ENCODE measurements around the gene VGLL4. TPM values are rescaled to one million over a fixed set of nuclear protein-coding genes. Genes with fewer than 3 reads are reported as not detected.

VGLL4 gene
- polyA plus RNA-seq, 4 donors: 26.6 to 54.8 (median 38.4) TPM

DNA sequence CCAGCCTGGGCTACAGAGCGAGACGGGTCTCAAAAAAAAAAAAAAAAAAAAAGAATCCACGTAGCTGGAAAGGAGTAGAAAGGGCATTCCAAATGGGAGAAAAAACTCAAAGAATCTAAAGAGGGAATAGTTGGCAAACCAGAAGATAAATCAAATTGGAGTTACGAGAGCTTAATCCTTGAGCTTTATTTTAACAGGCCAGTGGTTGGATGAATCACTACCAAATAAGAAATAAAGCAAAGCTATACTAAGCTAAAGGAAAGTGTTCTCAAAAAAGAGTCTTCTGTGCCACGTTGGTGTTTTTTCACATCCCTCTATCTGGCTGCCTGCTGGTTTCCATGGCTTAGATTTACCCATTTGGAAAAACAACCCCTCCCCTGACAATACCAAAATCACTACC lies 14.0 kb downstream of the VGLL4 start:
- no peak for FAIRE-seq
- WGBS, 3 donors: 57 to 69% (median 64%) methylated on average over 5 of the region's 5 CpGs
- peaks cover 0 to 13% (median 5%) of the 10 kb centered on the region in 3 donors for H3K4me1 ChIP-seq (ENCODE audit: control insufficient read depth in 3 of 3, insufficient read depth in 2 of 3, low read depth in 1 of 3, low read length in 2 of 3)

DNA sequence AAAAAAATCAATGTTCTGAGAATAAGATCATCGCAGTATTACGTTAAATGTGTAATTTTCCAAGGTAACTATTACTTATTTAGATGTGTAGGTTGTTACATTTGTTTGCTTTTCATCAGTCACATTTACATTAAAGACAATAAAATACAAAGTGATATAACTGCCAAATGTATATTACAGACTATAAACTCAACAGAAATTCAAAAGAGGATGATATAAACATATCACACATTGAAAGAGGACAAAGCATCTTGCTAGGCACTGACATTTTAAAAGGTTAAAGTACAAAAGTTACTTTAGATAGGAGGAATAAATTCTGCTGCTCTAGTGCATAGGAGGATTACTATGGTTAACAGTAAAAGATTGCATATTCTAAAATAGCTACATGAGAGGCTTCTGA lies 16.1 kb downstream of the VGLL4 start:
- WGBS, 3 donors: 49 to 83% (median 83%) methylated on average over 2 of the region's 2 CpGs
- H3K36me3 ChIP-seq (ENCODE audit: control insufficient read depth in 3 of 3, insufficient read depth in 2 of 3, low read depth in 1 of 3, low read length in 3 of 3): peaks cover 0 to 1% (median 0%) of the 10 kb centered on the region in 3 donors
- no peaks in the 10 kb centered on the region for H3K9me3 ChIP-seq (ENCODE audit: control insufficient read depth in 2 of 2, insufficient read depth in 1 of 2, low read depth in 1 of 2, low read length in 1 of 2)
- no peak overlapping the region for H3K27ac ChIP-seq (ENCODE audit: low read depth in 1 of 3, low read length in 2 of 3)
- H3K27me3 ChIP-seq (ENCODE audit: control insufficient read depth in 3 of 3, insufficient read depth in 3 of 3, low read length in 3 of 3): no peaks in the 10 kb centered on the region
- H3K4me1 ChIP-seq (ENCODE audit: control insufficient read depth in 3 of 3, insufficient read depth in 2 of 3, low read depth in 1 of 3, low read length in 2 of 3): peaks cover 0 to 26% (median 5%) of the 10 kb centered on the region in 3 donors
- H3K4me3 ChIP-seq (ENCODE audit: low read depth in 1 of 3, low read length in 3 of 3): no peak overlapping the region
- FAIRE-seq (no peak), DNase-seq (no peak)

More for the DNA sequence above, 14.0 kb downstream of the VGLL4 start:
- Histone ChIP-seq H3K4me3 (ENCODE audit: low read depth in 1 of 3, low read length in 3 of 3) (no peak overlapping the region), H3K27ac (ENCODE audit: low read depth in 1 of 3, low read length in 2 of 3) (no peak overlapping the region), H3K27me3 (ENCODE audit: control insufficient read depth in 3 of 3, insufficient read depth in 3 of 3, low read length in 3 of 3) (no peaks in the 10 kb centered on the region), H3K36me3 (ENCODE audit: control insufficient read depth in 3 of 3, insufficient read depth in 2 of 3, low read depth in 1 of 3, low read length in 3 of 3) (peaks cover 0 to 3% (median 1%) of the 10 kb centered on the region in 3 donors), H3K9me3 (ENCODE audit: control insufficient read depth in 2 of 2, insufficient read depth in 1 of 2, low read depth in 1 of 2, low read length in 1 of 2) (no peaks in the 10 kb centered on the region)
- DNase-seq: no peak

DNA sequence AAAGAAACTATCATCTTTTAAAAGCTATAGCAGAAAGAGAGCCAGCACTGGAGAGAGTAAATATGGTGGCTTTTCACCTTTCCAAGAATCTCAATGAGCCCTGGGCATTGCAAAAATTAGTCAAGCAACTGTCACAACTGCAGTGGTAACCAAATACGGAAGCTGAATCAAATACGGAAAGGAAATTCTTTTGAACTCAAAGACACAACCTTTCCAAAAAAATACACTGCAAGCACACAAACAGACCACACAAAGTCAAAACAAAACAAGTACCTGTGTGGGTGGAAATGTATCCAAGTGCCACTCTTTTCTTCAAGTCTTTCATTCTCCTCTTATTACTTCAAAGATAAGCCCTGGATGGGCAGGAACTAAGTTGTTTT lies 17.6 kb downstream of the VGLL4 start:
- H3K9me3 ChIP-seq (ENCODE audit: control insufficient read depth in 2 of 2, insufficient read depth in 1 of 2, low read depth in 1 of 2, low read length in 1 of 2): no peaks in the 10 kb centered on the region
- no peak overlapping the region for H3K4me3 ChIP-seq (ENCODE audit: low read depth in 1 of 3, low read length in 3 of 3)
- no peaks in the 10 kb centered on the region for H3K27me3 ChIP-seq (ENCODE audit: control insufficient read depth in 3 of 3, insufficient read depth in 3 of 3, low read length in 3 of 3)
- FAIRE-seq: no peak
- DNase-seq: no peak
- peaks cover 0 to 29% (median 5%) of the 10 kb centered on the region in 3 donors for H3K4me1 ChIP-seq (ENCODE audit: control insufficient read depth in 3 of 3, insufficient read depth in 2 of 3, low read depth in 1 of 3, low read length in 2 of 3)
- no peak overlapping the region for H3K27ac ChIP-seq (ENCODE audit: low read depth in 1 of 3, low read length in 2 of 3)
- 20 to 34% (median 26%) methylated on average over 2 of the region's 2 CpGs for WGBS, 3 donors
- no peaks in the 10 kb centered on the region for H3K36me3 ChIP-seq (ENCODE audit: control insufficient read depth in 3 of 3, insufficient read depth in 2 of 3, low read depth in 1 of 3, low read length in 3 of 3)

DNA sequence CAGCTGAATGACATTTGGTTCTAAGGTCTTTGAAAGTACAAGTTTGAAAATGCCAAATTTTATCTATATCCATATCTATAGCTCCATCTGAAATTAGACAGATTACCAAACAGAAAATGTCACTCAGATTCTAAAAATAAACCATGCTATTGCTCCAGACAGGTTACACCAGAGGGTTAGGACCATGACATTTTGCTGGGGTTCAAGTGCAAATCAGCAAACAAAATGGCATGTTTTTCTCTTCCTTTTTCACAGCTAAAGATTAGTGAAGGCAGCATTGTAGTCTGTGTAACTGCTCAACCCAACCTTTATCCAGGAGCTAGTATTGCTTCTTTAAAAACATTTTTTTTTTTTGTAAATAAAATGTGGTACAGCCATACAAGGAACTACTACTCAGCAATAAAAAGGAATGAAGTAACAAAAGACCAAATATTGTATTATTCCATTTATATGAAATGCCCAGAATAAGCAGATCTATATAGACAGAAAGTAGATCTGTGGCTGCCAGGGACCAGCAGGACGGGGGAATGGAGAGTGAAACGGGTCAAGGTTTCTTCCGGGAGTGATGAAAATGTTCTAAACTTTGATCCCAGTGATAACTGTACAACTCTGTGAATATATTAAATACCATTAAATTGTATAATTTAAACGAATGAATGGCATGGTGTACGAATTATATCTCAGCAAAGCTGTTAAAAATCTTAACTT lies 18.2 kb downstream of the VGLL4 start:
- 18 to 61% (median 37%) methylated on average over 5 of the region's 5 CpGs for WGBS, 3 donors
- no peak overlapping the region for H3K4me3 ChIP-seq (ENCODE audit: low read depth in 1 of 3, low read length in 3 of 3)
- H3K4me1 ChIP-seq (ENCODE audit: control insufficient read depth in 3 of 3, insufficient read depth in 2 of 3, low read depth in 1 of 3, low read length in 2 of 3): peaks cover 0 to 33% (median 6%) of the 10 kb centered on the region in 3 donors
- H3K9me3 ChIP-seq (ENCODE audit: control insufficient read depth in 2 of 2, insufficient read depth in 1 of 2, low read depth in 1 of 2, low read length in 1 of 2): no peaks in the 10 kb centered on the region
- H3K27ac ChIP-seq (ENCODE audit: low read depth in 1 of 3, low read length in 2 of 3): no peak overlapping the region
- no peaks in the 10 kb centered on the region for H3K36me3 ChIP-seq (ENCODE audit: control insufficient read depth in 3 of 3, insufficient read depth in 2 of 3, low read depth in 1 of 3, low read length in 3 of 3)
- no peak for FAIRE-seq
- peak in 1 of 2 donors; percentile 68 for DNase-seq
- no peaks in the 10 kb centered on the region for H3K27me3 ChIP-seq (ENCODE audit: control insufficient read depth in 3 of 3, insufficient read depth in 3 of 3, low read length in 3 of 3)

DNA sequence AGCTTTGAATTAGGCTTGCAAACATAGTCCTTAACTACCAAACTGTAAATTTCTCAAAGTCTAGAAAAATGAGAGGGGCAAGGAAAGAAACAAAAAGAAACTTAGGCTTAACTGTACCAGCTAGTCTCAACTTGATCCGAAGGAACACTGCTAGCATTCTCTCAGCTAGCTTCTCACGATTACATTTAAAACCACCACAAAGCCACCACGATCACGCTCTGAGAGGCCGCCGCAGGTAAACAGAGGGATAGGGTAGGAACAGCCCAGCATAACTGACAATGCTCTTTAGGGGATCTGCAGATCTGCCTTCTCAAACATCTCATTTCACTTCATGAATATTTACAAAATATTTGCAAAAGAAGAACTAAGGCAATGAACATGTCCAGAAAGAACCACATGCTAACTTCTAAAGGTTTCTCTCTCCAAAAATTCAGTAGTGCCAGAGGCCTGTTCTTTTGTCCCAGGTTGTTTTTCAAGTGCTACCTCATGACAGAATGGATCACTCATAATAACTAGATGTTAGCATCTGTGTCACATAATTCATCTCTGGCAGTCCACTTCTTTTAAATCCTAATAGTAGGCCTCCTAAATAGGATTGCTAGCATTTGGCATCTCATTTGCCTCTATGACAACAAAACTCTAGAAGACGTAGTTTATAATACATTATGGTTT lies 18.9 kb downstream of the VGLL4 start:
- H3K4me3 ChIP-seq (ENCODE audit: low read depth in 1 of 3, low read length in 3 of 3): no peak overlapping the region
- FAIRE-seq (no peak), DNase-seq (no peak)
- no peaks in the 10 kb centered on the region for H3K27me3 ChIP-seq (ENCODE audit: control insufficient read depth in 3 of 3, insufficient read depth in 3 of 3, low read length in 3 of 3)
- H3K27ac ChIP-seq (ENCODE audit: low read depth in 1 of 3, low read length in 2 of 3): no peak overlapping the region
- H3K4me1 ChIP-seq (ENCODE audit: control insufficient read depth in 3 of 3, insufficient read depth in 2 of 3, low read depth in 1 of 3, low read length in 2 of 3): peaks cover 4 to 33% (median 11%) of the 10 kb centered on the region in 3 donors
- H3K9me3 ChIP-seq (ENCODE audit: control insufficient read depth in 2 of 2, insufficient read depth in 1 of 2, low read depth in 1 of 2, low read length in 1 of 2): no peaks in the 10 kb centered on the region
- no peaks in the 10 kb centered on the region for H3K36me3 ChIP-seq (ENCODE audit: control insufficient read depth in 3 of 3, insufficient read depth in 2 of 3, low read depth in 1 of 3, low read length in 3 of 3)
- WGBS, 3 donors: 77 to 93% (median 81%) methylated on average over 7 of the region's 7 CpGs

DNA sequence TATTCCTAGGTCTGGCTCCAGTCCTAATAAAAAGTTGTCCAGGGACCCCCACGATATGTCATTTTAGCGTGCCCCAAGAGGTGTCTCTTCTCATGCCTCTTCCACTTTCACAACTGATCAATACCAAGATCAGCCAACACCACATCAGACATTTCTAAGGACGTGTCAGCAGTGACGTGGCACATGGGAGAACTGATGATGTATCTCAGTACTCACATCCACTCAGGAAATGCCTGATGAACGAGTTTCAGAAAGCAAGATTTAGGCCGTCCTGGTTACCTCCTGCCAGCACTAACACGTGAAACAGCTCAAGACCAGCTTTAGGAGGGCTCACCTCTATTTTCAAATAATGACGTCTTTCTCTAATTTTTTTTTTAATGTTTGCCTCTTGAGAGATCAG lies 19.6 kb downstream of the VGLL4 start:
- no peaks in the 10 kb centered on the region for H3K36me3 ChIP-seq (ENCODE audit: control insufficient read depth in 3 of 3, insufficient read depth in 2 of 3, low read depth in 1 of 3, low read length in 3 of 3)
- FAIRE-seq: no peak
- no peaks in the 10 kb centered on the region for H3K9me3 ChIP-seq (ENCODE audit: control insufficient read depth in 2 of 2, insufficient read depth in 1 of 2, low read depth in 1 of 2, low read length in 1 of 2)
- DNase-seq: no peak
- no peak overlapping the region for H3K27ac ChIP-seq (ENCODE audit: low read depth in 1 of 3, low read length in 2 of 3)
- WGBS, 3 donors: 73 to 86% (median 74%) methylated on average over 8 of the region's 8 CpGs
- no peak overlapping the region for H3K4me3 ChIP-seq (ENCODE audit: low read depth in 1 of 3, low read length in 3 of 3)
- no peaks in the 10 kb centered on the region for H3K27me3 ChIP-seq (ENCODE audit: control insufficient read depth in 3 of 3, insufficient read depth in 3 of 3, low read length in 3 of 3)
- peaks cover 11 to 37% (median 15%) of the 10 kb centered on the region in 3 donors for H3K4me1 ChIP-seq (ENCODE audit: control insufficient read depth in 3 of 3, insufficient read depth in 2 of 3, low read depth in 1 of 3, low read length in 2 of 3)

DNA sequence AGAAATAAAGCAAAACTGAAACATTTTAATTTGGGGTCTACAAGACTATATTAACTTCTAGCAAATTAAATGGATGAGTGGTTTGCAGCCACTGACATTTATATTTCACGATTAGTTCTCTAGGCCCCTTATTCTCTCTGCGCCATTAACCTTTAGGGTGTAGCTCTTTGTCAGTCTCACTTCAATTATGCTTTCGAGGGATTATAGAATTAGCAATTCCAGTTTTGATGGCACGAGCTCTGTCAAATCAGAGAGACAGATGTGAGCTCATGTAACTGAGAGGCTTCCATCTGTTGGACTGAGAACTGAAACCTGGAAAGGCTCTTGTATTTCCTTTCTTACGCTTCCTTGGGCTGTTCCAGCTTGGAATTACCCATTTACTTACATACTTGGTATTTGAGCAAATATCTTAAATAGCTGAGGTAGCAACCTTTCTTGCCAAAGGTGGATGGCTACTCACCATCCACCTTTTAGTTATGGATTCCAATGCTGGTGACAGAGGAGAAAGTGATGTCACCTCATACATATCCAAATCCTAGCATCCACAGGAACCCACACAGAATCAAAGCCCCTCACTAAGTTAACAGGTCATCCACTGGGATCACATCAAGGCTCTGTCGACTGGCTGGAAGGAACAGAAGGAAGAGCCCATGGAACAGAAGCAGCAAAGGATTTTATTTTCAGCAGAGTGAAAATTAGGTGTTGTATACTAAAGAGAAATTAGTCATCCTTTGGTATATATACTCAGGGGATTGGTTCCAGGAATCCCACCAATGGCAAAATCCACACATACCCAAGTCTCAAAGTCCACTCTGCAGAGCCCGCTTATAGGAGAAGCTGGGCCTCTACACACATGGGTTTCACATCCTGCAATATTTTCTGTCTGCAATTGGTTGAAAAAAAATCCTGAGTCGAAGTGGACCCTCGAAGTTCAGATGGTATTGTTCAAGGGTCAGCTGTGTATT lies 20.8 kb downstream of the VGLL4 start:
- H3K27me3 ChIP-seq (ENCODE audit: control insufficient read depth in 3 of 3, insufficient read depth in 3 of 3, low read length in 3 of 3): no peaks in the 10 kb centered on the region
- no peak overlapping the region for H3K4me3 ChIP-seq (ENCODE audit: low read depth in 1 of 3, low read length in 3 of 3)
- DNase-seq (peak in 1 of 2 donors; percentile 39), FAIRE-seq (no peak)
- peaks cover 11 to 42% (median 17%) of the 10 kb centered on the region in 3 donors for H3K4me1 ChIP-seq (ENCODE audit: control insufficient read depth in 3 of 3, insufficient read depth in 2 of 3, low read depth in 1 of 3, low read length in 2 of 3)
- H3K36me3 ChIP-seq (ENCODE audit: control insufficient read depth in 3 of 3, insufficient read depth in 2 of 3, low read depth in 1 of 3, low read length in 3 of 3): no peaks in the 10 kb centered on the region
- 82 to 89% (median 86%) methylated on average over 9 of the region's 9 CpGs for WGBS, 3 donors
- H3K27ac ChIP-seq (ENCODE audit: low read depth in 1 of 3, low read length in 2 of 3): no peak overlapping the region
- H3K9me3 ChIP-seq (ENCODE audit: control insufficient read depth in 2 of 2, insufficient read depth in 1 of 2, low read depth in 1 of 2, low read length in 1 of 2): no peaks in the 10 kb centered on the region

DNA sequence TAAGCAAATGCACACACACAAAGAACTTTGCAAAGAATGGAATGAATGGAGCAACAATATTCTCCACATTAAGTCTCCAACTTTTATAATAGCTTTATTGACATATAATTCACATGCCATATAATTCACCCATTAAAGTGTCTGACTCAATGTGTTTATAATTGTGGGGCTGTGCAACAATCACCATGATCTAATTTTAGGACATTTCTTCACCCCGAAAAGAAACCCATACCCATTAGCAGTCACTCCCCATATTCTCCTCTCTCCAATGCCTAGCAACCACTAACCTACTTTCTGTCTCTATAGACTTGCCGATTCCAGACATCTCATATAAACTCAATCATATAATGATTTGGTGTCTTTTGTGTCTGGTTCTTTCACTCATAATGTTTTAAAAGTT lies 22.6 kb downstream of the VGLL4 start:
- DNase-seq: no peak
- 59 to 82% (median 68%) methylated on average over 2 of the region's 2 CpGs for WGBS, 3 donors
- no peak for FAIRE-seq
- peaks cover 11 to 42% (median 12%) of the 10 kb centered on the region in 3 donors for H3K4me1 ChIP-seq (ENCODE audit: control insufficient read depth in 3 of 3, insufficient read depth in 2 of 3, low read depth in 1 of 3, low read length in 2 of 3)
- H3K36me3 ChIP-seq (ENCODE audit: control insufficient read depth in 3 of 3, insufficient read depth in 2 of 3, low read depth in 1 of 3, low read length in 3 of 3): no peaks in the 10 kb centered on the region
- no peaks in the 10 kb centered on the region for H3K9me3 ChIP-seq (ENCODE audit: control insufficient read depth in 2 of 2, insufficient read depth in 1 of 2, low read depth in 1 of 2, low read length in 1 of 2)
- H3K27ac ChIP-seq (ENCODE audit: low read depth in 1 of 3, low read length in 2 of 3): no peak overlapping the region
- H3K27me3 ChIP-seq (ENCODE audit: control insufficient read depth in 3 of 3, insufficient read depth in 3 of 3, low read length in 3 of 3): no peaks in the 10 kb centered on the region
- H3K4me3 ChIP-seq (ENCODE audit: low read depth in 1 of 3, low read length in 3 of 3): no peak overlapping the region

Measured in small intestine (tissue), 7 donors.